Ascending aorta (tissue), 2 donors: Measurements from ENCODE around the gene FAM219A. TPM values are rescaled to one million over a fixed set of nuclear protein-coding genes. Genes with fewer than 3 reads are reported as not detected.

ENCODE experiments used
- DNase-seq, 2 donors: peaks; one replicate each; pipeline ENCODE4 v3.0.0-alpha.2; 2019; ENCODE audit warnings: low spot score in 2 of 2
- H3K27ac ChIP-seq, 2 donors: fragments of 200-600 bp; sonication (generic); one replicate each; pipeline ENCODE4 v1.5.1; 2016 to 2017; ENCODE audit warnings: mild to moderate bottlenecking in 1 of 2
- H3K27me3 ChIP-seq: fragments of 200-600 bp; sonication (generic); one replicate; pipeline ENCODE4 v1.5.1; 2017
- H3K36me3 ChIP-seq, 2 donors: fragments of 200-600 bp; sonication (generic); one replicate each; pipeline ENCODE4 v1.5.1; 2016
- H3K4me1 ChIP-seq, 2 donors: fragments of 200-600 bp; sonication (generic); one replicate each; pipeline ENCODE4 v1.5.1; 2016 to 2017; ENCODE audit warnings: mild to moderate bottlenecking in 1 of 2
- H3K4me3 ChIP-seq, 2 donors: fragments of 200-600 bp; sonication (generic); one replicate each; pipeline ENCODE4 v1.5.1; 2016 to 2017; ENCODE audit warnings: mild to moderate bottlenecking in 1 of 2
- H3K9me3 ChIP-seq, 2 donors: fragments of 200-600 bp; sonication (generic); one replicate each; pipeline ENCODE4 v1.5.1; 2016
- intact Hi-C: fragments of 100-400 bp; cut with DNase I; formaldehyde crosslinking; loops from one replicate; pipeline ENCODE4 v1.15.1; 2023
- total RNA-seq: library from RNA; depleted of rRNA; stranded (reverse); fragments of >200 nt; gene quantifications from one replicate; pipeline ENCODE4 v1.1.0, GENCODE V29; 2016
- TF ChIP-seq, protein P1 (sequence below), 3 experiments: fragments of 200-600 bp in 2 of 3; fragments of 450-650 bp in 1 of 3; sonication (generic) in 2 of 3; IDR thresholded peaks; one replicate each; pipeline ENCODE4 v1.5.1; 2016 to 2019; ENCODE audit warnings: antibody characterized with exemption in 3 of 3, mild to moderate bottlenecking in 1 of 3, moderate library complexity in 1 of 3

Gene FAM219A
- total RNA-seq, 1 donor from 2014 or later: 26.8 TPM

DNA sequence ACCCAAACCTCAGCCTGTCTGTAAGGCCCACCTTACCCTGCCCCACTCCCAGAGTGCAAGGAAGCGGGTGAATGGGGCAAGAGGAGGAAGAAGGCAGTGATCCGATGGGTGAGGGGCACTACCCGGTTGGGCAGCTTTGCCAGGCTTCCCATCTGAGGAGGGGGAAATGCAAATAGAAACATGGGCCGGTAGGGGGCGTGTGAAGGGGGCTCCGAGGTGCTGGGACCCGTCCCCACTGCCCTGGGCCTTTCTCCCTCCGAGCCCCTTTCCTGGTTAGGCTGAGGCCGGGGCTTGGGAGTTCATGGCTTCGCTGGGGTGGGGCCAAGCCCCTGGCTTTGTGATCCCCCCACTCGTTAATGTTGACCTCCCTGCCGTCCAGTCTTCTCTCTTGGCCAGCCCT, 58.1 kb downstream of the FAM219A start:
- H3K4me1 ChIP-seq: no peaks in the 10 kb centered on the region
- intact Hi-C loops: no loop called here
- H3K4me3 ChIP-seq: no peak overlapping the region
- peaks cover 50 to 60% of the 10 kb centered on the region in 2 donors for H3K36me3 ChIP-seq
- TF ChIP-seq, protein P1, sequence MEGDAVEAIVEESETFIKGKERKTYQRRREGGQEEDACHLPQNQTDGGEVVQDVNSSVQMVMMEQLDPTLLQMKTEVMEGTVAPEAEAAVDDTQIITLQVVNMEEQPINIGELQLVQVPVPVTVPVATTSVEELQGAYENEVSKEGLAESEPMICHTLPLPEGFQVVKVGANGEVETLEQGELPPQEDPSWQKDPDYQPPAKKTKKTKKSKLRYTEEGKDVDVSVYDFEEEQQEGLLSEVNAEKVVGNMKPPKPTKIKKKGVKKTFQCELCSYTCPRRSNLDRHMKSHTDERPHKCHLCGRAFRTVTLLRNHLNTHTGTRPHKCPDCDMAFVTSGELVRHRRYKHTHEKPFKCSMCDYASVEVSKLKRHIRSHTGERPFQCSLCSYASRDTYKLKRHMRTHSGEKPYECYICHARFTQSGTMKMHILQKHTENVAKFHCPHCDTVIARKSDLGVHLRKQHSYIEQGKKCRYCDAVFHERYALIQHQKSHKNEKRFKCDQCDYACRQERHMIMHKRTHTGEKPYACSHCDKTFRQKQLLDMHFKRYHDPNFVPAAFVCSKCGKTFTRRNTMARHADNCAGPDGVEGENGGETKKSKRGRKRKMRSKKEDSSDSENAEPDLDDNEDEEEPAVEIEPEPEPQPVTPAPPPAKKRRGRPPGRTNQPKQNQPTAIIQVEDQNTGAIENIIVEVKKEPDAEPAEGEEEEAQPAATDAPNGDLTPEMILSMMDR (IDR thresholded peaks at IDR 0.05): no peak
- no peak overlapping the region for H3K27ac ChIP-seq
- no peak for DNase-seq
- no peaks in the 10 kb centered on the region for H3K9me3 ChIP-seq
- no peaks in the 10 kb centered on the region for H3K27me3 ChIP-seq

DNA sequence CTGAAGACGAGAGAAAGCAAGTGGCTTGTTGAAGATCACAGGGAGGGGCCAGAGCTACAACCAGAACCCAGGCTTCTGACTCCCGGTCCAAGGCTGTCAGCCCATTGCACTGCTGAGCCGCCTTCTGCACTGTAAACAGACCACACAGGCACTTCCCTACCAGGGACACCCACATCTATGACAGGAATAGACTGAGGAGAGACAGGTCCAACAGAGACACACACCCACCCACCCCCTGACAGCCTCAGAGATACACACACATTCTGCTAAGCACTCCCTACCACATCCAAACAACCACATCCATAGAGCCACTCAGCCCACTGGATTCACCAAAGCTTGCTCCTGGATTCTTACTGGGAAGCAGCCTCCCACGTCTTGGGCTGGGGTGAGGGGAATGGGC, 58.6 kb downstream of the FAM219A start:
- Histone ChIP-seq H3K4me1 (no peaks in the 10 kb centered on the region), H3K27ac (no peak overlapping the region), H3K4me3 (no peak overlapping the region), H3K36me3 (peaks cover 48 to 54% of the 10 kb centered on the region in 2 donors), H3K27me3 (no peaks in the 10 kb centered on the region), H3K9me3 (no peaks in the 10 kb centered on the region)
- TF ChIP-seq, protein P1 (IDR thresholded peaks at IDR 0.05): no peak
- intact Hi-C loops: no loop called here
- DNase-seq: no peak

DNA sequence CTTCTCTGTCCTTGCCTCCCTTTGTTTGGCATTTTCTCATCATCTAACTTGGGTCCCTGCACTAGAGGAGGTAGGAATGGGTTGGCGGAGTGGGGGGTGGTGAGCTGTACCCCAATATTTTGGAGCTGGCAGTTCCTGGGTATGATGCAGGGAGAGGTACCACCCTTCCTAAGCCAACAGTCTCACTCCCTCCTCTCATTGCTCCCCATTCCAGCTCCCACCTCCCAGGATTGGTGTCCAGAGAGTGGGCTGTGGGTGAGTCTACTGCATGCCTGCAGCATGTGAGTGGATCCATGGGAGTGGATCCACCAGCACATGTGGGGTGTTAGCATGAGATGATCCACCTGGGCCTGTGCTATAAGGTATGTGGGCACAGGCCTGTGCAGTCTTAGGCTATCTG, 59.5 kb downstream of the FAM219A start:
- no peaks in the 10 kb centered on the region for H3K9me3 ChIP-seq
- no peaks in the 10 kb centered on the region for H3K4me1 ChIP-seq
- no peak overlapping the region for H3K4me3 ChIP-seq
- no peak for DNase-seq
- peaks cover 42 to 46% of the 10 kb centered on the region in 2 donors for H3K36me3 ChIP-seq
- intact Hi-C loops: no loop called here
- H3K27ac ChIP-seq: no peak overlapping the region
- TF ChIP-seq, protein P1 (IDR thresholded peaks at IDR 0.05): no peak
- H3K27me3 ChIP-seq: no peaks in the 10 kb centered on the region

DNA sequence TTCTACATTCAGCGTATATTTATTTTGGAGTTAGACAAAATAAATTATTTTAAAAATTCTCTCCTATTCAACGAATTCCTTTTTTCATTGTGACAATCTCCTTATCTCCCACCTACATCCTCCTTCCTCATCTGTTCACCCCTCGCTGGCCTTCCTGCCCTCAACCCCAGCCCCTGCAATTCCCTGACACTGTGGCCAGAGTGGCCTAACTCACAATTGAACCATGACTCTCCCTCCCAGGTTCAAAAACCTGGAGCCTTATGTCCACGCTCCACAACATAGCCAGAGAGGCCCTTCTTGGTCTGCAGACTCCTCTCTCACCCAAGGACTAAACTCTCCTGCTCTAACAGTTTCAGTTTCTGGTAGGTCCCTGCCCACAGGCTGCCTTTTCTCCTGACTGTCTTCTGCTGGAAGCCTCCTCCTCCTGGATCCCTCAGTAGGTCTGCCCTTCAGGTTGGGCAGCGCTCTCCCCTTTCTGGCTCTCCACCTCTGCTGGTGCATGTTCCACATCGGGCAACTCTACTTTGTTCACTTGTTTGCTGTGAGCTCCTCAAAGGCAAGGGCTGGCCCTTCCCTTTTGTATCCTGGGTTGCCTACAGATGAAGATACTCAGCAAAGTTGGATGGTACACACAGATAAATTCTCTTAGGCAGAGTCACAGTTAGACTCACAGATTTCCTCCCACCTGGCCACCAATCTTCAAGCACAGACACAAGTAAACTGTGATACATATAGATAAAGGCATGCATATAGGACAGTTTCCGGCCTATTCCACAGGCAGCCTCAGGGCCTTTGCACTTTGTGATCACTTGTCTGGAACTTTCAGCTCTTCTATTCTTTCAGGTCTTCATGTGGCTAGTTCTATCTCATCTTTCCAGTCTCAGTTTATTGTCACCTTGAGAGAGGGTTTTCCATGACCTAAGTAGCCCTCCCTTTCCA, 61.8 kb downstream of the FAM219A start:
- H3K4me3 ChIP-seq: no peak overlapping the region
- TF ChIP-seq, protein P1 (IDR thresholded peaks at IDR 0.05): no peak
- no peaks in the 10 kb centered on the region for H3K4me1 ChIP-seq
- intact Hi-C loops: no loop called here
- no peaks in the 10 kb centered on the region for H3K9me3 ChIP-seq
- H3K27me3 ChIP-seq: no peaks in the 10 kb centered on the region
- DNase-seq: no peak
- H3K27ac ChIP-seq: no peak overlapping the region
- H3K36me3 ChIP-seq: peaks cover 26 to 27% of the 10 kb centered on the region in 2 donors

DNA sequence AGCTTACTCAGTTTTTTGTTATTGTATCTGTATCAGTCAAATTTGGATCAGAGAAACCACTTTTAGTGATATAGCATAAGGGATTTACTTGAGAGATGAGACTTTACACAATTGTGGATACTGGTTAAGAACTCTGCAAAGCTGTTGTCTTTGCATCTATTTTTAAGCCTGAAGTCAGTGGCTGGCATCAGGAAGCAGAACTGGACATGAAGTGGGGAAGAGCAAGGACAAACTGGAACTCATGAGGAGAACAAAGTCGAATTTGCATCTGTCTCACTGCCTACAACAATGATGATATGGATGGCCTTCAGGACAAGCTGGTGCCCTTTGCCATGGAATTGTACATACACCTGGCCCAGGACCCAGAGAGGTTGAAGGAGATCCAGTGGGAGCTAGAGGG, 65.9 kb downstream of the FAM219A start:
- no peaks in the 10 kb centered on the region for H3K27me3 ChIP-seq
- DNase-seq: no peak
- no peak overlapping the region for H3K4me3 ChIP-seq
- TF ChIP-seq, protein P1 (IDR thresholded peaks at IDR 0.05): no peak
- intact Hi-C loops: no loop called here
- H3K9me3 ChIP-seq: no peaks in the 10 kb centered on the region
- H3K4me1 ChIP-seq: no peaks in the 10 kb centered on the region
- H3K27ac ChIP-seq: no peak overlapping the region
- peaks cover 0 to 2% of the 10 kb centered on the region in 2 donors for H3K36me3 ChIP-seq
